GM19023 (cell line): ENCODE data around the gene PKP4.
"Not testable (repeated sequence)": the region's sequence is repeated elsewhere in the genome, so short reads cannot be mapped to it uniquely, and the experiment has no call there.

ENCODE experiments used
- ATAC-seq: cut with Tn5 transposase; IDR thresholded peaks from one replicate; pipeline ENCODE4 v1.9.1; 2021; ENCODE audit warnings: mild to moderate bottlenecking, moderate library complexity; ENCODE audit not compliant: unreplicated experiment

The PKP4 gene

GRCh38 chr2:158464426-158465281, 7.9 kb downstream of the PKP4 start:
- ATAC-seq, result peak; percentile 77

- ATAC-seq, result no peak
Measured at GRCh38 chr2:158467248-158467647, 10.5 kb downstream of the PKP4 start.

- not testable (repeated sequence) for ATAC-seq
Measured at GRCh38 chr2:158472829-158473228, 16.1 kb downstream of the PKP4 start.

GRCh38 chr2:158473300-158473699, 16.5 kb downstream of the PKP4 start:
- not testable (repeated sequence) for ATAC-seq

- no peak for ATAC-seq
Measured at GRCh38 chr2:158473719-158474392, 17.1 kb downstream of the PKP4 start.

DNA sequence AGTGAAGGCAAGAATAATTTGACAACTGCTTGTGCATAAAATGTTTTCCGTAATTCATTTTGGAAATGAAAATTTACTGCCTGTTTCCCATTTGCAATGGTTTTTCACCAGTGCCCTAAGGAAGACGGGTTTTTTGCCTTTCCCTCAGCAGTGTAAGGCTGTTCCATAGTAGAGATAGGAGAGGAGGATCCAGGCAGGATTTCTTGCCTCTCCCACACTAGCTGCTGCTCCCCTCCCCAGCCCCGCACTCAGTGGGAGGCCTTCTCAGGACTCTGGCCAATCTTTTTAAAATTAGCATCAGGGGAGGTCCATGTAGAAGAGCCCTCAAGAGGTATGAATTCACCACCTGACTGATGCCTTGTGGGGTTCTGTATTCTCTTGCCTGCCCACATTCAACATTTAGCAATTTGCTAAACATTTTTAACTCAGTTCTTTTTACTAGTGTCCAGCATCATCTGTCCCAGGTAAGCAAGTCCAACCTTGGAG, 17.8 kb downstream of the PKP4 start:
- not testable (repeated sequence) for ATAC-seq

- ATAC-seq, result no peak
Measured at GRCh38 chr2:158477202-158477601, 20.4 kb downstream of the PKP4 start.

GRCh38 chr2:158478237-158478636, 21.5 kb downstream of the PKP4 start:
- no peak for ATAC-seq

- no peak for ATAC-seq
Measured at GRCh38 chr2:158478816-158479215, 22.1 kb downstream of the PKP4 start.

GRCh38 chr2:158481116-158481515, 24.4 kb downstream of the PKP4 start:
- ATAC-seq, result no peak

- no peak for ATAC-seq
Measured at GRCh38 chr2:158482594-158482993, 25.8 kb downstream of the PKP4 start.

- no peak for ATAC-seq
Measured at GRCh38 chr2:158484892-158485556, 28.3 kb downstream of the PKP4 start.

DNA sequence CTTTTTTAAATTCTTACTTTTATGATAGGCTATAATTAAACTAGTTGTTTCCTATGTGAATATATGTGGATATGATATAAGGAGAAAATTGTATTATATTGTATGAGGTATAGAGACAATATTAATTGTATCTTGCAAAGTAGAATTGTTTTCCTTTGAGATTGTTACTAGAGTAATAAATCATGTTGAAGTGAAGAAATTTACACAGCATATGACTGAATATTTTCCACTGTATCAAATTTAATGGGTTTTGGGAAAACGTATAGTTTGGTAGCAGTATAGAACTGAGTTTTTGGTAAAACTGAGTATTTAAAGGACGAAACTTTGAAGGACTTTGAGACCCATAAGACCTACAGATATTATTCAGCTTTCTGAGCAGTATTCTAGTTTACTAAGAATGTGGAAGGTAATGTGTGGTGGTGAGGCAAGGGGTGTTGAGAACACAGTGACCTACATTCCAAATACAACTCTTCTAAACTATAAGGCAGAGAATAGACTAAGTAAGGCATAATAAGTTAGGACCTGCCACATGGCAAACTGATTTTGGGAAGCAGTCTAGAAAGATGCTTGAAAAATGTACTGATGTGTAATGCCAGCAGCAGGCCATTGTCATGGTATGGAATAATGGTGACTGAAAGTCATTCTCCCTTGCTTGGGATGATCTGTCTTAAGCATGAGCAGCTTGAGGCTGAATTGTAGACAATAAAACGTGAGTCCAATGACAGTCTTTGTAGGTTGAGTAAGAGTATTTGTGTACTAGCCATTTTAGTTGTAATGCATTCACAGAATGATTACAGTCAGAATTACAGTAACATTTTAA, 29.6 kb downstream of the PKP4 start:
- ATAC-seq, result no peak

GRCh38 chr2:158486970-158487325, 30.2 kb downstream of the PKP4 start:
- no peak for ATAC-seq

DNA sequence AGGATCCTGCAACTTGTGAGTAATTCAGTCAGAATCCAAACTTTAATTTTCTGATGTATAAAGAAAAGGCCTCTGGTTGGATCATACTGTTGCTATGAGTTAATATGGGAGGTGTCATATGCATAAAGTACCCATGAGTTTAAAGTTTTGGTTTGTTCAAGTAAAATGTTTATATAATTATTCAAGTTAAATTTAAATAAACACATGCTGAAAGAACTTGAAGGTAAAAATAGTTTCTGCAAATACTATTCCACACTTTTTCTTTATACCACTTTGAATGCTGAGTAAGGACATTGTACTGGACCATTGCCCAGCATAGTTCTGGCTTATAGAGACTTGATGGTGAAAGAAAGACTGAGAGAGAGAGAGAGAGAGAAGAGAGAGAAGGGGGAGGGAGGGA, 30.7 kb downstream of the PKP4 start:
- ATAC-seq, result no peak

DNA sequence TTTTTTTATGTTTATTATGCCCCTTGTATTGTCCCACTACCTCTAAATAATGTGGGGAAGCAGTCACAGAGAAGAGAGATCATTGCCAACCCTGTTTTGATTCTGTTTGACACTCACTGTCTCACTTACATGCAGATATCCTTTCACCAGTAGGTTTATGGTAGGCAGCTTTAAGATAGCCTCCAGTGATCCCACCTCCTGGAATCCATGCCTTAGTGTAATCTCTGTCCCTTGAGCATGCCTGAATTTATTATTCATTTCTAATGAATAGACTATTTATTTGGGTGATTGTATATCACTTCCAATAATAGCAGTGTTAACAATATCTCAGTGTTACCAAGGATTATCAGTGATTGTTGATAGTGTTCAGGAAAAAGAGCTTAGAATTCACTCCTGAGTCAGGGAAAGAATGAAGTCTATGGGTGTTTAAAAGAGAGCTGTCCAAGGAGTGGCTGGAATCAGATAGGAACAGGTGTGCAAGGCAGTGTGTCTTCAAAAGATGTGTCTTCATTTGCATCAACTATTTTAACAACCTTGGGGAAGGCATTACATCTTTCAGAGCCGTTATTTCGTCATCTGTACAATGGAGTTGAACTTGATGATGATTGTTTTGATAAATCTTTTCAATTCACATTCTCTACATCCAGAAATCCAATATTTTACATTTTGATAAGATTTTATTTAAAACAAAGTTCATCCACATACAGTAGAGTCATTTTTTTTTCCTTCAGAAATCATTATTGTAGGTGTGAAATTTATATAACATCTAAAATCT, 31.9 kb downstream of the PKP4 start:
- ATAC-seq, result no peak

DNA sequence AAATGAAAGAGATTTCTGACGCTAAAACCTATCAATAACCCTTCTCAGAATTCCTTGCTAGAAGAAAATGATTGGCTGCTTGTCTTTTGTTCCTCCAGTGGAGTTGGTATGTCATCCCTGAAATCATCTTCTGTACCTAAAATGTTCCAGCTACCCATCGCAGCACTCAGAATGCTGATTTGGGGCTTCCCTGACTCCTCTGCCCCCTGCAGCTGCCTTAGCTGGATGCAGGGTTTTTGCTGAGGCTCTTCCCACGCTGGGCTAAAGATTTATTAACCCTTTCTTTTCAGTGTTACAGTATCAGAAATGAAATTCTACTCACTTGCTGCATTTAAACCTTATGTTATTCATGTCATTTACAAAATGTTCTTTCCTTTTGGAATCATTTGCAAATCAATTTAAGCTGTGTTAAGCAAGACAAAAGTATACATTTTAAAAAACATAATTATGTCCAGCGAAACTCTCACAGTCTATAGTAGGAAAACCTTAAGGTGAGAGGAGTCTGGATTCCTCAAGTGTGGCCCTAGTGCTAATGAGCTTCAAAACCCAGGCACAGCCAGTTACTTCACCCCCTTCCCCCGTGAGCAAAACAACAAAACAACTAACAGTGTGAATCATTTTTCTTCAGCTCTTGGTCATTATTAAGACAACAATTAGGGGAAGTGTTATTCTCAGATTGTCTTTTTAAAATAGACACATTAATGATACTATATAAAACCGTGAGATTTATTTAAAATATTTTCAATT, 32.8 kb downstream of the PKP4 start:
- no peak for ATAC-seq

- ATAC-seq, result no peak
Measured at GRCh38 chr2:158491072-158491471, 34.3 kb downstream of the PKP4 start.

GRCh38 chr2:158493458-158493857, 36.7 kb downstream of the PKP4 start:
- ATAC-seq, result no peak
